HCT116 (cell line): ENCODE measurements around the gene BICD2. TPM values are rescaled to one million over a fixed set of nuclear protein-coding genes. Genes with fewer than 3 reads are reported as not detected.

Experiments
- ATAC-seq: fragments of 200-7000 bp; cut with Tn5 transposase; 2 replicates; pipeline ENCODE4 v1.9.1; 2020; ENCODE audit warnings: mild to moderate bottlenecking, moderate library complexity
- BruUV-seq: library from RNA; stranded (reverse); fragments of 400-500 nt; replicated peaks from 2 replicates; lab custom pipeline; 2021; lab: Mats Ljungman, UMichigan
- CTCF ChIA-PET: fragments of 300-600 bp; sonication (Branson Sonifier 250); formaldehyde crosslinking; loops from one replicate; lab custom pipeline; 2021; ENCODE audit warnings: antibody characterized with exemption; lab: Charles Lee
- POLR2A ChIA-PET: fragments of 300-600, 350-600 bp; sonication (Branson Sonifier 250); formaldehyde crosslinking; loops from one replicate; lab custom pipeline; 2021; ENCODE audit warnings: antibody characterized with exemption; lab: Charles Lee
- RAD21 ChIA-PET, 2 experiments: fragments of 300-600 bp; sonication (Branson Sonifier 250); formaldehyde crosslinking; loops; one replicate each; lab custom pipeline; 2023; ENCODE audit warnings: low total read pairs in 2 of 2; ENCODE audit not compliant: uncharacterized antibody in 2 of 2, unreplicated experiment in 2 of 2, low non-redundant PET in 1 of 2; lab: Charles Lee
- DNase-seq: peaks from one replicate; pipeline ENCODE4 v3.0.0-alpha.2; 2010; ENCODE audit warnings: low read depth, low spot score
- H2AFZ ChIP-seq: fragments of 200-600 bp; shearing (Covaris generic), sonication (generic); 2 replicates; pipeline ENCODE4 v1.6.1; 2017; ENCODE audit warnings: low read depth, mixed run types, mixed read lengths, antibody characterized with exemption, low read length; ENCODE audit not compliant: poor library complexity, severe bottlenecking
- H3K27ac ChIP-seq: 2 replicates; pipeline ENCODE4 v1.5.1; 2012; ENCODE audit warnings: low read depth, low read length
- H3K27me3 ChIP-seq: fragments of 200-600 bp; sonication (generic); 2 replicates; pipeline ENCODE4 v1.6.1; 2016; ENCODE audit warnings: mixed run types, low read length, mixed read lengths; ENCODE audit not compliant: insufficient read depth
- H3K36me3 ChIP-seq, 2 experiments: fragments of 200-500 bp in 1 of 2; fragments of 200-600 bp in 1 of 2; sonication (Bioruptor generic) in 1 of 2; sonication (generic) in 1 of 2; 2 replicates each; pipeline versions ENCODE4 v1.5.1 to v1.6.1; 2014 to 2016; ENCODE audit warnings: low read length in 2 of 2, inconsistent platforms in 1 of 2, mixed read lengths in 1 of 2, mixed run types in 1 of 2; ENCODE audit not compliant: insufficient read depth in 2 of 2, control insufficient read depth in 1 of 2
- H3K4me1 ChIP-seq, 2 experiments: fragments of 200-600 bp in 1 of 2; sonication (generic) in 1 of 2; 2 replicates each; pipeline versions ENCODE4 v1.5.1 to v1.6.1; 2012 to 2017; ENCODE audit warnings: low read length in 2 of 2, inconsistent platforms in 1 of 2, mild to moderate bottlenecking in 1 of 2, mixed read lengths in 1 of 2, mixed run types in 1 of 2, moderate library complexity in 1 of 2; ENCODE audit not compliant: insufficient read depth in 2 of 2, control insufficient read depth in 1 of 2
- H3K4me2 ChIP-seq: fragments of 200-600 bp; sonication (generic); 2 replicates; pipeline ENCODE4 v1.6.1; 2017; ENCODE audit warnings: mixed run types, low read length, mixed read lengths
- H3K4me3 ChIP-seq, 2 experiments: fragments of 200-600 bp in 1 of 2; sonication (generic) in 1 of 2; replicated peaks in 1 of 2; 2 replicates each; pipeline ENCODE4 v1.5.1; 2011 to 2016; ENCODE audit warnings: low read length in 2 of 2, control low read depth in 1 of 2, low read depth in 1 of 2, mild to moderate bottlenecking in 1 of 2, mixed read lengths in 1 of 2, mixed run types in 1 of 2
- H3K79me2 ChIP-seq: fragments of 200-600 bp; sonication (generic); 2 replicates; pipeline ENCODE4 v1.6.1; 2017; ENCODE audit warnings: mild to moderate bottlenecking, mixed run types, low read length, moderate library complexity, mixed read lengths; ENCODE audit not compliant: insufficient read depth
- H3K9ac ChIP-seq: fragments of 200-600 bp; sonication (generic); 2 replicates; pipeline ENCODE4 v1.6.1; 2016; ENCODE audit warnings: low read length, mixed read lengths
- H3K9me2 ChIP-seq: fragments of 200-600 bp; sonication (generic), shearing (Covaris generic); 2 replicates; pipeline ENCODE4 v1.6.1; 2017; ENCODE audit warnings: mixed run types, mild to moderate bottlenecking, moderate library complexity; ENCODE audit not compliant: insufficient read depth
- H3K9me3 ChIP-seq, 2 experiments: fragments of 200-500 bp in 1 of 2; fragments of 200-600 bp in 1 of 2; sonication (Bioruptor generic) in 1 of 2; sonication (generic) in 1 of 2; 2 replicates each; pipeline ENCODE4 v1.6.1; 2014 to 2017; ENCODE audit warnings: low read length in 2 of 2, mixed read lengths in 2 of 2, inconsistent platforms in 1 of 2, low read depth in 1 of 2, mild to moderate bottlenecking in 1 of 2, mixed run types in 1 of 2, moderate library complexity in 1 of 2; ENCODE audit not compliant: control insufficient read depth in 1 of 2, insufficient read depth in 1 of 2
- H4K20me1 ChIP-seq: fragments of 200-600 bp; sonication (generic), shearing (Covaris generic); 2 replicates; pipeline ENCODE4 v1.6.1; 2017; ENCODE audit warnings: mixed run types, mild to moderate bottlenecking, moderate library complexity; ENCODE audit not compliant: insufficient read depth
- ATF3 ChIP-seq: IDR thresholded peaks from 2 replicates; pipeline ENCODE4 v1.6.1; 2012
- ELF1 ChIP-seq: IDR thresholded peaks from 2 replicates; pipeline ENCODE4 v1.6.1; 2012; ENCODE audit warnings: low read depth, borderline replicate concordance
- EZH2phosphoT487 ChIP-seq: fragments of 200-600 bp; IDR thresholded peaks from 2 replicates; pipeline ENCODE4 v1.6.1; 2018; ENCODE audit warnings: antibody characterized with exemption, borderline replicate concordance
- FOSL1 ChIP-seq: IDR thresholded peaks from 2 replicates; pipeline ENCODE4 v1.6.1; 2012; ENCODE audit warnings: low read depth
- SIN3A ChIP-seq: IDR thresholded peaks from 2 replicates; pipeline ENCODE4 v1.6.1; 2012; ENCODE audit warnings: low read depth
- TCF7L2 ChIP-seq: IDR thresholded peaks from 2 replicates; pipeline ENCODE4 v1.7.0; 2011; ENCODE audit warnings: borderline replicate concordance, inconsistent platforms; ENCODE audit not compliant: insufficient read depth, insufficient read length; ENCODE audit errors: extremely low read depth
- ZFX ChIP-seq: fragments of 450-650 bp; IDR thresholded peaks from 2 replicates; pipeline ENCODE4 v1.6.1; 2017
- ZNF274 ChIP-seq: fragments of 200-500 bp; sonication (Bioruptor generic); IDR thresholded peaks from 2 replicates; pipeline ENCODE4 v1.6.1; 2014; ENCODE audit warnings: mild to moderate bottlenecking, low read depth, low read length, inconsistent platforms
- intact Hi-C: fragments of 100-400 bp; cut with micrococcal nuclease; formaldehyde crosslinking; loops from 2 replicates; pipeline ENCODE4 v1.10.0; 2022
- total RNA-seq: library from RNA; stranded (reverse); gene quantifications from one replicate; pipeline ENCODE4 v1.2.1, GENCODE V29; 2021; ENCODE audit not compliant: unreplicated experiment
- TF ChIP-seq, protein P1 (sequence below), 3 experiments: fragments of 200-600 bp in 1 of 3; sonication (generic) in 1 of 3; IDR thresholded peaks in 2 of 3; conservative IDR thresholded peaks in 1 of 3; 2 replicates each; pipeline ENCODE4 v1.5.1; 2012 to 2017; ENCODE audit warnings: low read depth in 2 of 3, low read length in 2 of 3, antibody characterized with exemption in 1 of 3, borderline replicate concordance in 1 of 3, control low read depth in 1 of 3, mild to moderate bottlenecking in 1 of 3, mixed read lengths in 1 of 3, mixed run types in 1 of 3, moderate library complexity in 1 of 3; ENCODE audit not compliant: insufficient read depth in 1 of 3
- TF ChIP-seq, protein P2 (sequence below): IDR thresholded peaks from 2 replicates; pipeline ENCODE4 v1.6.1; 2012; ENCODE audit warnings: low read depth

BICD2 gene
- total RNA-seq, 1 experiment from 2014 or later, result 23.4 TPM

- Histone ChIP-seq H4K20me1 (no peaks in the 10 kb centered on the region), H3K4me1 (no peaks in the 10 kb centered on the region), H3K27ac (no peak overlapping the region), H3K4me3 (no peak overlapping the region), H3K9me3 (0 out of 4 replicates have a peak, but pooled peaks cover 0 to 2% of the 10 kb centered on the region in 2 experiments), H2AFZ (no peak overlapping the region), H3K4me2 (no peak overlapping the region), H3K36me3 (no peaks in the 10 kb centered on the region), H3K9me2 (no peaks in the 10 kb centered on the region), H3K27me3 (no peaks in the 10 kb centered on the region), H3K79me2 (no peaks in the 10 kb centered on the region), H3K9ac (no peak overlapping the region)
- no TSS peak for BruUV-seq
- ChIA-PET RAD21 (no interaction called here), CTCF (no interaction called here), POLR2A (no interaction called here)
- no peak for ATAC-seq
- TF ChIP-seq EZH2phosphoT487 (no peak), ATF3 (no peak), ELF1 (no peak), ZFX (no peak), FOSL1 (no peak), ZNF274 (no peak), TCF7L2 (no peak), SIN3A (no peak)
- TF ChIP-seq, protein P1, sequence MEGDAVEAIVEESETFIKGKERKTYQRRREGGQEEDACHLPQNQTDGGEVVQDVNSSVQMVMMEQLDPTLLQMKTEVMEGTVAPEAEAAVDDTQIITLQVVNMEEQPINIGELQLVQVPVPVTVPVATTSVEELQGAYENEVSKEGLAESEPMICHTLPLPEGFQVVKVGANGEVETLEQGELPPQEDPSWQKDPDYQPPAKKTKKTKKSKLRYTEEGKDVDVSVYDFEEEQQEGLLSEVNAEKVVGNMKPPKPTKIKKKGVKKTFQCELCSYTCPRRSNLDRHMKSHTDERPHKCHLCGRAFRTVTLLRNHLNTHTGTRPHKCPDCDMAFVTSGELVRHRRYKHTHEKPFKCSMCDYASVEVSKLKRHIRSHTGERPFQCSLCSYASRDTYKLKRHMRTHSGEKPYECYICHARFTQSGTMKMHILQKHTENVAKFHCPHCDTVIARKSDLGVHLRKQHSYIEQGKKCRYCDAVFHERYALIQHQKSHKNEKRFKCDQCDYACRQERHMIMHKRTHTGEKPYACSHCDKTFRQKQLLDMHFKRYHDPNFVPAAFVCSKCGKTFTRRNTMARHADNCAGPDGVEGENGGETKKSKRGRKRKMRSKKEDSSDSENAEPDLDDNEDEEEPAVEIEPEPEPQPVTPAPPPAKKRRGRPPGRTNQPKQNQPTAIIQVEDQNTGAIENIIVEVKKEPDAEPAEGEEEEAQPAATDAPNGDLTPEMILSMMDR (IDR thresholded peaks at IDR 0.05 in 2 of 3, conservative IDR thresholded peaks at IDR 0.05 in 1 of 3; ENCODE audit: borderline replicate concordance in 1 of 3, insufficient read depth in 1 of 3, low read depth in 2 of 3, low read length in 2 of 3), result no peak
- TF ChIP-seq, protein P2, sequence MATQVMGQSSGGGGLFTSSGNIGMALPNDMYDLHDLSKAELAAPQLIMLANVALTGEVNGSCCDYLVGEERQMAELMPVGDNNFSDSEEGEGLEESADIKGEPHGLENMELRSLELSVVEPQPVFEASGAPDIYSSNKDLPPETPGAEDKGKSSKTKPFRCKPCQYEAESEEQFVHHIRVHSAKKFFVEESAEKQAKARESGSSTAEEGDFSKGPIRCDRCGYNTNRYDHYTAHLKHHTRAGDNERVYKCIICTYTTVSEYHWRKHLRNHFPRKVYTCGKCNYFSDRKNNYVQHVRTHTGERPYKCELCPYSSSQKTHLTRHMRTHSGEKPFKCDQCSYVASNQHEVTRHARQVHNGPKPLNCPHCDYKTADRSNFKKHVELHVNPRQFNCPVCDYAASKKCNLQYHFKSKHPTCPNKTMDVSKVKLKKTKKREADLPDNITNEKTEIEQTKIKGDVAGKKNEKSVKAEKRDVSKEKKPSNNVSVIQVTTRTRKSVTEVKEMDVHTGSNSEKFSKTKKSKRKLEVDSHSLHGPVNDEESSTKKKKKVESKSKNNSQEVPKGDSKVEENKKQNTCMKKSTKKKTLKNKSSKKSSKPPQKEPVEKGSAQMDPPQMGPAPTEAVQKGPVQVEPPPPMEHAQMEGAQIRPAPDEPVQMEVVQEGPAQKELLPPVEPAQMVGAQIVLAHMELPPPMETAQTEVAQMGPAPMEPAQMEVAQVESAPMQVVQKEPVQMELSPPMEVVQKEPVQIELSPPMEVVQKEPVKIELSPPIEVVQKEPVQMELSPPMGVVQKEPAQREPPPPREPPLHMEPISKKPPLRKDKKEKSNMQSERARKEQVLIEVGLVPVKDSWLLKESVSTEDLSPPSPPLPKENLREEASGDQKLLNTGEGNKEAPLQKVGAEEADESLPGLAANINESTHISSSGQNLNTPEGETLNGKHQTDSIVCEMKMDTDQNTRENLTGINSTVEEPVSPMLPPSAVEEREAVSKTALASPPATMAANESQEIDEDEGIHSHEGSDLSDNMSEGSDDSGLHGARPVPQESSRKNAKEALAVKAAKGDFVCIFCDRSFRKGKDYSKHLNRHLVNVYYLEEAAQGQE, result no peak
- intact Hi-C loops, result no loop called here
- DNase-seq, result no peak
Measured at GRCh38 chr9:92685022-92685421, 79.6 kb downstream of the BICD2 start.
